OCI-LY7 (cell line): ENCODE measurements around the gene CORO1C. TPM values are rescaled to one million over a fixed set of nuclear protein-coding genes. Genes with fewer than 3 reads are reported as not detected.

ENCODE experiments used
- BruUV-seq: library from RNA; stranded (reverse); fragments of 400-500 nt; replicated peaks from 2 replicates; lab custom pipeline; 2021; lab: Mats Ljungman, UMichigan
- CTCF ChIA-PET: fragments of 300-600 bp; sonication (Branson Sonifier 250); formaldehyde crosslinking; loops from one replicate; lab custom pipeline; 2022; ENCODE audit warnings: antibody characterized with exemption; ENCODE audit not compliant: unreplicated experiment; lab: Charles Lee
- POLR2A ChIA-PET: fragments of 300-600 bp; sonication (Branson Sonifier 250); formaldehyde crosslinking; loops from one replicate; lab custom pipeline; 2022; ENCODE audit warnings: antibody characterized with exemption; lab: Charles Lee
- DNase-seq: peaks from one replicate; pipeline ENCODE4 v3.0.0-alpha.2; 2015; ENCODE audit warnings: low spot score
- H2AFZ ChIP-seq: fragments of 200-600 bp; sonication (generic), shearing (Covaris generic); 2 replicates; pipeline ENCODE4 v1.6.1; 2014; ENCODE audit warnings: mild to moderate bottlenecking, antibody characterized with exemption, low read length, moderate library complexity
- H3K27ac ChIP-seq: fragments of 200-600 bp; sonication (generic); 2 replicates; pipeline ENCODE4 v1.5.1; 2014; ENCODE audit warnings: mixed run types, low read depth, mild to moderate bottlenecking, moderate library complexity, low read length, inconsistent platforms; ENCODE audit not compliant: poor library complexity, severe bottlenecking
- H3K36me3 ChIP-seq: fragments of 200-600 bp; sonication (generic); 2 replicates; pipeline ENCODE4 v1.6.1; 2014; ENCODE audit warnings: mild to moderate bottlenecking, antibody characterized with exemption, low read length, moderate library complexity, mixed read lengths; ENCODE audit not compliant: insufficient read depth
- H3K4me1 ChIP-seq: fragments of 200-600 bp; sonication (generic); 2 replicates; pipeline ENCODE4 v1.5.1; 2014; ENCODE audit warnings: mild to moderate bottlenecking, low read length; ENCODE audit not compliant: insufficient read depth, poor library complexity, severe bottlenecking
- H3K4me2 ChIP-seq: fragments of 200-600 bp; sonication (generic); 2 replicates; pipeline ENCODE4 v1.6.1; 2014; ENCODE audit warnings: mild to moderate bottlenecking, low read length
- H3K4me3 ChIP-seq: fragments of 200-600 bp; sonication (generic); 2 replicates; pipeline ENCODE4 v1.5.1; 2014; ENCODE audit warnings: mild to moderate bottlenecking, low read depth, low read length; ENCODE audit not compliant: poor library complexity, severe bottlenecking
- H3K79me2 ChIP-seq: fragments of 200-600 bp; sonication (generic); 2 replicates; pipeline ENCODE4 v1.6.1; 2016; ENCODE audit warnings: low read depth, mild to moderate bottlenecking, low read length, moderate library complexity, mixed read lengths; ENCODE audit not compliant: insufficient read depth
- H3K9me2 ChIP-seq: fragments of 200-600 bp; sonication (generic); 2 replicates; pipeline ENCODE4 v1.6.1; 2016; ENCODE audit warnings: mild to moderate bottlenecking, low read length, mixed read lengths; ENCODE audit not compliant: insufficient read depth
- H3K9me3 ChIP-seq: fragments of 200-600 bp; sonication (generic); 2 replicates; pipeline ENCODE4 v1.6.1; 2014; ENCODE audit warnings: mild to moderate bottlenecking, mixed run types, low read length, mixed read lengths
- H4K20me1 ChIP-seq: fragments of 200-600 bp; sonication (generic); 2 replicates; pipeline ENCODE4 v1.6.1; 2014; ENCODE audit warnings: mild to moderate bottlenecking, antibody characterized with exemption, low read length, moderate library complexity, mixed read lengths; ENCODE audit not compliant: insufficient read depth
- EZH2phosphoT487 ChIP-seq: fragments of 200-600 bp; sonication (generic); IDR thresholded peaks from 2 replicates; pipeline ENCODE4 v1.6.1; 2018; ENCODE audit warnings: low read depth, borderline replicate concordance, mild to moderate bottlenecking, mixed run types, antibody characterized with exemption, low read length, moderate library complexity, mixed read lengths
- intact Hi-C: fragments of 100-400 bp; cut with micrococcal nuclease; formaldehyde crosslinking; loops from one replicate; pipeline ENCODE4 v1.10.0; 2022; ENCODE audit not compliant: unreplicated experiment
- total RNA-seq, 2 experiments: library from RNA; depleted of rRNA in 1 of 2; stranded (reverse); fragments of >200 nt in 1 of 2; shearing (Covaris generic) in 1 of 2; gene quantifications; 2 replicates each; pipeline ENCODE4 v1.2.3, GENCODE V29; 2014 to 2022
- TF ChIP-seq, protein P1 (sequence below): fragments of 200-600 bp; sonication (generic); conservative IDR thresholded peaks from 2 replicates; pipeline ENCODE4 v1.5.1; 2014; ENCODE audit warnings: mild to moderate bottlenecking, antibody characterized with exemption, low read length, moderate library complexity, mixed read lengths

CORO1C gene
- total RNA-seq, 2 experiments from 2014 or later = 74.7 to 148 TPM

DNA sequence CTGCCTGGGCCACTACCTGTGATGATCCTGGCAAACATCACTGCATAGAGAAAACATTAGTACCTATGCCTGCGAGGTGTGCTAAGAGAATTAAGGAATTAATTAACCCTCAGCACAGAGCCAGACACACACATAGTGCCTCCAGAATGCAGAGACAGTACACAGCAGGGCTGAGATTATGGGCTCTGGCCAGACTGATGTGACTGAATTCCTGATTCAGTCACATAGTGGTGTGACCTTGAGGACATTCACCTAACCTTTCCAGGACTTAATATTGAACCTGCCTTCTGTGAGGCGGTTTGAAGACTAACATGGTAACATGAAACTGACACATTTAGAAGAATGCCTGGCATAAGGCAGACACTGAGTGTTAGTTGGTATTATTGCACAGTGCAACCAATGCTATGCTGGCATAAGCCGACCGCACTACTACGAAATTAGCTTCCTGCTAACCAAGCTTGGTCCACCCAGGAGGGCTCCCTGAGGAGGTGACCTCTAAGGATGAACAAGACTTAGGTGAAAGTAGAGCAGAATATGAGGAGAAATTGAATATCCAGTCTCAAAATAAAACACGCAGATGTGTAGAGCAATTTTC is 65.6 kb downstream of the CORO1C start:
- Histone ChIP-seq H2AFZ (no peak overlapping the region; the same call in 1 of the 2 replicates), H3K27ac (peak overlapping the region; percentile 94), H4K20me1 (no peaks in the 10 kb centered on the region), H3K79me2 (peaks cover 50% of the 10 kb centered on the region), H3K4me3 (peak overlapping the region; percentile 46), H3K36me3 (peaks cover 28% of the 10 kb centered on the region), H3K9me2 (no peaks in the 10 kb centered on the region), H3K4me2 (peak overlapping the region; percentile 68), H3K4me1 (peaks cover 74% of the 10 kb centered on the region), H3K9me3 (peaks cover 9% of the 10 kb centered on the region; the same call in 1 of the 2 replicates)
- DNase-seq = no peak
- intact Hi-C loops = loop anchor here (2.0 kb wide), 2 partner anchors 285 to 427 kb away; partner anchors contain the start of gene ALKBH2
- TF ChIP-seq, protein P1, sequence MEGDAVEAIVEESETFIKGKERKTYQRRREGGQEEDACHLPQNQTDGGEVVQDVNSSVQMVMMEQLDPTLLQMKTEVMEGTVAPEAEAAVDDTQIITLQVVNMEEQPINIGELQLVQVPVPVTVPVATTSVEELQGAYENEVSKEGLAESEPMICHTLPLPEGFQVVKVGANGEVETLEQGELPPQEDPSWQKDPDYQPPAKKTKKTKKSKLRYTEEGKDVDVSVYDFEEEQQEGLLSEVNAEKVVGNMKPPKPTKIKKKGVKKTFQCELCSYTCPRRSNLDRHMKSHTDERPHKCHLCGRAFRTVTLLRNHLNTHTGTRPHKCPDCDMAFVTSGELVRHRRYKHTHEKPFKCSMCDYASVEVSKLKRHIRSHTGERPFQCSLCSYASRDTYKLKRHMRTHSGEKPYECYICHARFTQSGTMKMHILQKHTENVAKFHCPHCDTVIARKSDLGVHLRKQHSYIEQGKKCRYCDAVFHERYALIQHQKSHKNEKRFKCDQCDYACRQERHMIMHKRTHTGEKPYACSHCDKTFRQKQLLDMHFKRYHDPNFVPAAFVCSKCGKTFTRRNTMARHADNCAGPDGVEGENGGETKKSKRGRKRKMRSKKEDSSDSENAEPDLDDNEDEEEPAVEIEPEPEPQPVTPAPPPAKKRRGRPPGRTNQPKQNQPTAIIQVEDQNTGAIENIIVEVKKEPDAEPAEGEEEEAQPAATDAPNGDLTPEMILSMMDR = no peak
- no peak for TF ChIP-seq EZH2phosphoT487
- no TSS peak for BruUV-seq
- ChIA-PET POLR2A (interaction anchor here (0.6 to 12.4 kb wide), 17 partner anchors 13 to 457 kb away, joined by 3 to 330 read pairs (median 4); partner anchors contain the start of gene SELPLG), CTCF (interaction anchor here (0.7 to 2.2 kb wide), 6 partner anchors 13 to 135 kb away, joined by 3 to 15 read pairs (median 4); no protein-coding TSS in a partner anchor)

DNA sequence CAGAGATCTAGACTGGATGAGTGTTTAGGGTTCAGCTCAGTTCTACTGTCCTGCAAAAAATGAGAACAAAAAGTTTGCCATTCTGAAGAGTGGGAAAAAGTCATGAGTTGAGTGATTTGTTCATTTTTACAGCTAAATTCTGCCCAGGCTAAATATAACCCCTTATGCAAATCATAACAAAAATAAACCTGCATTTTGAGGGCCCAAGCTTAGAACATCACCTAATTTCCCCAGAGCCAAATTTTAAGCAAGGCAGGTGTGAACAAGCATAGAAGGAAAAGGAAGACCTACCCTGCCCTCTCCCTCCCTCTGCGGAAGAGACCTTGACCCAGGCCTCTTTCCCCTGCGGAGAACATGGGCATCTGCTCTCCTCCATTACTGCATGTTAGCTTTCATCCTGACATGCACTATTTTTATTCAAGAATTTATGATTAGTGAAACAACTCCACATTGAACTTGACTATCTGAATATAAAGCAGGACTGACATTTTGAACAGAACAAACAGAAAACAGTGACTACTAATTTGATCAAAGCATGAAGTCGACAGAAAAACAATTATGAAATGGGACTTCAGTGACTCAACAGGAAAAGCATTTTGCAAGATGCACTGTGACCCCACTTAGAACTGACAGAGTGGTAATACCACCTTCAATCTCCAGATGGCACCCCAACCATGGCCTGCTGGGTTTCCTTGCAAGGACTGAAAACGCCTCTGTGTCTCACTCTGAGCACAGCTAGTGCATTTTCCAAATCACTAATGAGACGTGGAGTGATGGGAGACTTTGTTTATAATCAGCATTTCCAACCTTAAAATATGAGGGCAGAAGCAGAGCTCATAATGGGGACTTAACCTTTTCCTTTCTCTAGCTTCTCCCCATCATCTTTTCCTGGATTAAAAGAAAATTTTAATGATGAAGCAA is 66.7 kb downstream of the CORO1C start:
- peak overlapping the region; percentile 68 for H3K4me2 ChIP-seq
- H3K27ac ChIP-seq = peak overlapping the region; percentile 94
- no peak overlapping the region; the same call in 1 of the 2 replicates for H2AFZ ChIP-seq
- peaks cover 9% of the 10 kb centered on the region; the same call in 1 of the 2 replicates for H3K9me3 ChIP-seq
- TSS peak; percentile 90 for BruUV-seq
- H3K9me2 ChIP-seq = no peaks in the 10 kb centered on the region
- no peaks in the 10 kb centered on the region for H4K20me1 ChIP-seq
- CTCF ChIA-PET = interaction anchor here (0.6 to 2.2 kb wide), 13 partner anchors 11 to 219 kb away, joined by 3 to 15 read pairs (median 4); no protein-coding TSS in a partner anchor
- TF ChIP-seq EZH2phosphoT487 = no peak
- TF ChIP-seq, protein P1 = peak; percentile 99
- peaks cover 37% of the 10 kb centered on the region for H3K36me3 ChIP-seq
- peak overlapping the region; percentile 46 for H3K4me3 ChIP-seq
- peaks cover 45% of the 10 kb centered on the region for H3K79me2 ChIP-seq
- POLR2A ChIA-PET = interaction anchor here (0.6 to 12.4 kb wide), 30 partner anchors 9 to 390 kb away, joined by 3 to 330 read pairs (median 4); partner anchors contain the start of genes ISCU, SART3 and SELPLG
- DNase-seq = peak; percentile 92
- H3K4me1 ChIP-seq = peaks cover 83% of the 10 kb centered on the region
- intact Hi-C loops = loop anchor here (1.0 to 2.0 kb wide), 7 partner anchors 22 to 428 kb away; partner anchors contain the start of genes ALKBH2 and CORO1C
